Measurements from ENCODE around the gene BCAS3. TPM values are rescaled to one million over a fixed set of nuclear protein-coding genes. Genes with fewer than 3 reads are reported as not detected.
"Not testable (repeated sequence)": the region's sequence is repeated elsewhere in the genome, so short reads cannot be mapped to it uniquely, and the experiment has no call there.

The BCAS3 gene
- total RNA-seq, 4 donors from 2014 or later: 18.7 to 37.8 (median 24.9) TPM

GRCh38 chr17:61002316-61002736, 324.7 kb downstream of the BCAS3 start:
- no peak for DNase-seq (ENCODE audit: low spot score)
- ATAC-seq (ENCODE audit: low FRiP score): no peak
- TF ChIP-seq CTCF (IDR thresholded peaks at IDR 0.05): no peak

- TF ChIP-seq CTCF (IDR thresholded peaks at IDR 0.05): no peak
- DNase-seq (ENCODE audit: low spot score): no peak
These were observed 327.7 kb downstream of the BCAS3 start for GRCh38 chr17:61005358-61005757.

GRCh38 chr17:61005958-61006357, 328.3 kb downstream of the BCAS3 start:
- not testable (repeated sequence) for DNase-seq (ENCODE audit: low spot score); ATAC-seq (ENCODE audit: low FRiP score)

More at GRCh38 chr17:61005358-61005757, 327.7 kb downstream of the BCAS3 start:
- ATAC-seq (ENCODE audit: low FRiP score): no peak

GRCh38 chr17:61007980-61008379, 330.3 kb downstream of the BCAS3 start:
- no peak for DNase-seq (ENCODE audit: low spot score)
- ATAC-seq (ENCODE audit: low FRiP score): no peak
- TF ChIP-seq CTCF (IDR thresholded peaks at IDR 0.05): no peak

- TF ChIP-seq CTCF (IDR thresholded peaks at IDR 0.05): no peak
- DNase-seq (ENCODE audit: low spot score): no peak
- no peak for ATAC-seq (ENCODE audit: low FRiP score)
These were observed 332.0 kb downstream of the BCAS3 start for GRCh38 chr17:61009663-61010062.

GRCh38 chr17:61010661-61011170, 333.1 kb downstream of the BCAS3 start:
- TF ChIP-seq CTCF (IDR thresholded peaks at IDR 0.05): no peak
- ATAC-seq (ENCODE audit: low FRiP score) (no peak), DNase-seq (ENCODE audit: low spot score) (no peak)

GRCh38 chr17:61011251-61011650, 333.6 kb downstream of the BCAS3 start:
- ATAC-seq (ENCODE audit: low FRiP score): no peak
- no peak for TF ChIP-seq CTCF (IDR thresholded peaks at IDR 0.05)
- DNase-seq (ENCODE audit: low spot score): no peak

GRCh38 chr17:61015966-61016365, 338.3 kb downstream of the BCAS3 start:
- TF ChIP-seq CTCF (IDR thresholded peaks at IDR 0.05): no peak
- DNase-seq (ENCODE audit: low spot score): no peak
- ATAC-seq (ENCODE audit: low FRiP score): no peak
